H1 (cell line): ENCODE measurements around the gene LRRC8D. TPM values are rescaled to one million over a fixed set of nuclear protein-coding genes. Genes with fewer than 3 reads are reported as not detected.

Source experiments
- CTCF ChIA-PET: fragments of 300-600 bp; sonication (Branson Sonifier 250); formaldehyde crosslinking; loops from one replicate; lab custom pipeline; 2021; ENCODE audit not compliant: partially characterized antibody; lab: Charles Lee
- POLR2A ChIA-PET: fragments of 300-600 bp; sonication (Branson Sonifier 250); formaldehyde crosslinking; loops from one replicate; lab custom pipeline; 2021; ENCODE audit warnings: inconsistent platforms; ENCODE audit not compliant: partially characterized antibody; lab: Charles Lee
- DNase-seq, 2 experiments: peaks; one replicate each; pipeline versions ENCODE4 v3.0.0 to v3.0.0-alpha.2; 2010 to 2022; ENCODE audit warnings: low spot score in 2 of 2, low read depth in 1 of 2, mixed read lengths in 1 of 2
- FAIRE-seq: peaks from 2 replicates; lab custom pipeline; 2011; peaks lifted over from hg19 to GRCh38; lab: Jason Lieb, UNC
- H2AFZ ChIP-seq: 2 replicates; pipeline ENCODE4 v1.8.1; 2012; ENCODE audit warnings: low read length, inconsistent platforms
- H2AK5ac ChIP-seq: 2 replicates; pipeline ENCODE4 v1.6.1; 2013; ENCODE audit warnings: low read depth, low read length
- H2BK120ac ChIP-seq: replicated peaks from 2 replicates; pipeline ENCODE3; 2013; ENCODE audit warnings: low read depth, low read length, inconsistent platforms
- H2BK12ac ChIP-seq: 2 replicates; pipeline ENCODE4 v1.6.1; 2013; ENCODE audit warnings: low read depth, low read length
- H2BK15ac ChIP-seq: 2 replicates; pipeline ENCODE4 v1.6.1; 2013; ENCODE audit warnings: low read length
- H2BK20ac ChIP-seq: 2 replicates; pipeline ENCODE4 v1.6.1; 2013; ENCODE audit warnings: low read length
- H2BK5ac ChIP-seq: 2 replicates; pipeline ENCODE4 v1.6.1; 2013; ENCODE audit warnings: low read depth, low read length
- H3K14ac ChIP-seq: 2 replicates; pipeline ENCODE4 v1.6.1; 2013; ENCODE audit warnings: inconsistent platforms; ENCODE audit not compliant: insufficient read length
- H3K18ac ChIP-seq: 2 replicates; pipeline ENCODE4 v1.6.1; 2013; ENCODE audit warnings: low read length; ENCODE audit errors: extremely low read depth
- H3K23ac ChIP-seq: 2 replicates; pipeline ENCODE4 v1.6.1; 2013; ENCODE audit warnings: inconsistent platforms; ENCODE audit not compliant: insufficient read length
- H3K23me2 ChIP-seq: 2 replicates; pipeline ENCODE4 v1.6.1; 2013; ENCODE audit warnings: low read depth, low read length
- H3K27ac ChIP-seq: 2 replicates; pipeline ENCODE4 v1.6.1; 2011; ENCODE audit warnings: low read depth, low read length, inconsistent platforms
- H3K27me3 ChIP-seq, 4 experiments: replicated peaks in 1 of 4; 1 replicate in 1 of 4; 2 replicates in 3 of 4; pipeline versions ENCODE4 v1.6.1 to v1.8.1; 2011 to 2013; ENCODE audit warnings: low read length in 3 of 4, mild to moderate bottlenecking in 3 of 4, inconsistent platforms in 2 of 4, mixed read lengths in 2 of 4, moderate library complexity in 1 of 4; ENCODE audit not compliant: control insufficient read depth in 3 of 4, insufficient read depth in 3 of 4; ENCODE audit errors: extremely low read depth in 1 of 4
- H3K36me3 ChIP-seq, 4 experiments: 2 replicates each; pipeline versions ENCODE4 v1.6.1 to v1.8.1; 2011 to 2013; ENCODE audit warnings: mild to moderate bottlenecking in 4 of 4, low read length in 3 of 4, moderate library complexity in 2 of 4, control low read depth in 1 of 4, inconsistent platforms in 1 of 4; ENCODE audit not compliant: insufficient read depth in 4 of 4, control insufficient read depth in 2 of 4
- H3K4ac ChIP-seq: replicated peaks from 2 replicates; pipeline ENCODE3; 2013; ENCODE audit warnings: low read length, low read depth, mixed read lengths, inconsistent platforms; ENCODE audit not compliant: insufficient read length
- H3K4me1 ChIP-seq, 4 experiments: replicated peaks in 1 of 4; 1 replicate in 1 of 4; 2 replicates in 3 of 4; pipeline versions ENCODE4 v1.6.1 to v1.8.1; 2011 to 2013; ENCODE audit warnings: low read length in 3 of 4, inconsistent platforms in 2 of 4, mixed read lengths in 1 of 4; ENCODE audit not compliant: insufficient read depth in 4 of 4, control insufficient read depth in 3 of 4
- H3K4me2 ChIP-seq, 2 experiments: 2 replicates each; pipeline versions ENCODE4 v1.6.1 to v1.8.1; 2011 to 2013; ENCODE audit warnings: low read depth in 2 of 2, low read length in 2 of 2, control low read depth in 1 of 2, inconsistent platforms in 1 of 2, mild to moderate bottlenecking in 1 of 2; ENCODE audit not compliant: insufficient read depth in 1 of 2
- H3K4me3 ChIP-seq, 4 experiments: fragments of 200-600, 300-600 bp in 1 of 4; sonication (generic), shearing (Covaris generic), sonication (Bioruptor Twin) in 1 of 4; 2 replicates each; pipeline versions ENCODE4 v1.5.1 to v1.8.1; 2011 to 2016; ENCODE audit warnings: low read length in 4 of 4, low read depth in 3 of 4, control low read depth in 2 of 4, inconsistent platforms in 2 of 4, mild to moderate bottlenecking in 2 of 4, mixed read lengths in 1 of 4, moderate library complexity in 1 of 4; ENCODE audit not compliant: insufficient read depth in 2 of 4; ENCODE audit errors: extremely low read depth in 1 of 4
- H3K56ac ChIP-seq: replicated peaks from 2 replicates; pipeline ENCODE3; 2013; ENCODE audit warnings: low read depth, mild to moderate bottlenecking, mixed read lengths, low read length, inconsistent platforms; ENCODE audit not compliant: insufficient read length
- H3K79me1 ChIP-seq: 2 replicates; pipeline ENCODE4 v1.6.1; 2013; ENCODE audit warnings: low read depth, low read length, control low read depth
- H3K79me2 ChIP-seq, 2 experiments: 2 replicates each; pipeline versions ENCODE4 v1.6.1 to v1.8.1; 2012 to 2013; ENCODE audit warnings: low read length in 2 of 2, mild to moderate bottlenecking in 2 of 2, inconsistent platforms in 1 of 2; ENCODE audit not compliant: insufficient read depth in 2 of 2, control insufficient read depth in 1 of 2
- H3K9ac ChIP-seq, 4 experiments: replicated peaks in 1 of 4; 1 replicate in 1 of 4; 2 replicates in 3 of 4; pipeline versions ENCODE4 v1.6.1 to v1.8.1; 2011 to 2013; ENCODE audit warnings: low read depth in 3 of 4, low read length in 3 of 4, control low read depth in 2 of 4, mild to moderate bottlenecking in 2 of 4, moderate library complexity in 2 of 4, inconsistent platforms in 1 of 4; ENCODE audit errors: extremely low read depth in 1 of 4
- H3K9me3 ChIP-seq, 2 experiments: 2 replicates each; pipeline versions ENCODE4 v1.6.1 to v1.8.1; 2012 to 2013; ENCODE audit warnings: mild to moderate bottlenecking in 2 of 2, moderate library complexity in 2 of 2, control low read depth in 1 of 2, inconsistent platforms in 1 of 2, low read depth in 1 of 2, low read length in 1 of 2, mixed read lengths in 1 of 2; ENCODE audit not compliant: insufficient read depth in 2 of 2
- H4K20me1 ChIP-seq, 2 experiments: replicated peaks in 1 of 2; 2 replicates each; pipeline versions ENCODE3 to v1.8.1; 2011 to 2013; ENCODE audit warnings: inconsistent platforms in 2 of 2, low read length in 2 of 2, mild to moderate bottlenecking in 1 of 2; ENCODE audit not compliant: insufficient read depth in 2 of 2, control insufficient read depth in 1 of 2
- H4K5ac ChIP-seq: 2 replicates; pipeline ENCODE4 v1.6.1; 2013; ENCODE audit warnings: low read length, low read depth, mixed read lengths, inconsistent platforms; ENCODE audit not compliant: insufficient read length
- H4K8ac ChIP-seq: 2 replicates; pipeline ENCODE4 v1.8.0; 2013; ENCODE audit warnings: mild to moderate bottlenecking, moderate library complexity, low read length, inconsistent platforms; ENCODE audit not compliant: insufficient read depth; ENCODE audit errors: extremely low read depth
- H4K91ac ChIP-seq: replicated peaks from 2 replicates; pipeline ENCODE3; 2013; ENCODE audit warnings: low read length, mixed read lengths, inconsistent platforms; ENCODE audit not compliant: insufficient read length
- EP300 ChIP-seq, 2 experiments: IDR thresholded peaks; 1 replicate in 1 of 2; 2 replicates in 1 of 2; pipeline ENCODE4 v1.6.1; 2011 to 2012; ENCODE audit warnings: low read depth in 2 of 2, low read length in 2 of 2, mild to moderate bottlenecking in 2 of 2, borderline replicate concordance in 1 of 2, inconsistent platforms in 1 of 2, moderate library complexity in 1 of 2
- FOSL1 ChIP-seq: IDR thresholded peaks from 2 replicates; pipeline ENCODE4 v1.6.1; 2011; ENCODE audit warnings: mild to moderate bottlenecking, low read depth, low read length, moderate library complexity; ENCODE audit not compliant: insufficient read depth
- MAFK ChIP-seq: IDR thresholded peaks from 2 replicates; pipeline ENCODE4 v1.6.1; 2012; ENCODE audit warnings: low read depth, mild to moderate bottlenecking, improper control_type of control experiment, low read length
- RAD21 ChIP-seq, 2 experiments: IDR thresholded peaks in 1 of 2; conservative IDR thresholded peaks in 1 of 2; 2 replicates each; pipeline ENCODE4 v1.6.1; 2011; ENCODE audit warnings: low read depth in 2 of 2, low read length in 2 of 2, improper control_type of control experiment in 1 of 2, inconsistent platforms in 1 of 2, mild to moderate bottlenecking in 1 of 2, moderate library complexity in 1 of 2
- SP4 ChIP-seq: IDR thresholded peaks from 2 replicates; pipeline ENCODE4 v1.6.1; 2012; ENCODE audit warnings: low read length, inconsistent platforms
- TEAD4 ChIP-seq: IDR thresholded peaks from 2 replicates; pipeline ENCODE4 v1.6.1; 2012; ENCODE audit warnings: low read depth, low read length, inconsistent platforms, mixed read lengths
- WGBS, 2 experiments: shearing (Covaris generic) in 1 of 2; methylation state at CpG; one replicate each; pipeline versions ENCODE4 v1.1.6 to v1.1.7; 2013 to 2015; ENCODE audit warnings: low lambda C conversion rate in 2 of 2, mixed read lengths in 2 of 2, inconsistent platforms in 1 of 2, low coverage in 1 of 2, missing lambda C conversion rate in 1 of 2; ENCODE audit not compliant: insufficient replicate concordance in 2 of 2, insufficient coverage in 1 of 2, insufficient read length in 1 of 2; ENCODE audit errors: extremely low coverage in 1 of 2, missing lambda C conversion rate in 1 of 2; 5-methylcytosine and 5-hydroxymethylcytosine counted together
- polyA plus RNA-seq, 7 experiments: library from polyadenylated mRNA; depleted of rRNA in 3 of 7; stranded (reverse) in 5 of 7; unstranded in 2 of 7; fragments of >200 nt in 5 of 7; fragments of 200-250 nt in 2 of 7; gene quantifications; 1 replicate in 5 of 7; 2 replicates in 1 of 7; 4 replicates in 1 of 7; pipeline versions ENCODE4 v1.2.1 to v1.2.3, GENCODE V29; 2011 to 2013; ENCODE audit warnings: missing spikeins in 2 of 7, mixed read lengths in 2 of 7
- total RNA-seq: library from RNA; stranded (reverse); fragmentation: NEBNext Ultra II Directional; extraction: Animal tissue kit (Norgen Biotek cat#: 25700); gene quantifications from 2 replicates; pipeline ENCODE4 v1.2.1, GENCODE V29; 2021

Gene LRRC8D
- total and polyA plus RNA-seq, 2 of the 8 experiments (the other 6 are each of a cell fraction or from before 2014, with no cell fraction given) = 42.0 to 58.5 TPM

DNA sequence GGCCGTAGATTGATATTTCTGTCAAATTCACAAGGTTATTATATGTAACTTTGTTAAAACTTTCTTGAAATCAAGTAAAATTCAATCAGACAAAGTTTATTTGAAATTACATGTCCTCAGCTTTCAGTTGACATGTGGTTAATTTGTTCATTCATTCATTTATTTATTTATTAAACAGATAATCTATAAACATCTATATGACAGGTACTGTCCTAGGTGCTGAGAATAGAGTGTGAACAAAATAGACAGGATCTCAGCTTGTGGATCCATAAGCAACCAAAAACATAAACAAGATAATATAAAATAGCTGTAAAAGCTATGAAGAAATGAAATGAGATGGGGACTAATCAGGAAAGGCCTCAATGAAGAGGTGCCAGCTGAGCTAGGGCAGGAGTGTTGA, 72.0 kb downstream of the LRRC8D start:
- no peak overlapping the region for H2BK20ac ChIP-seq
- no peaks in the 10 kb centered on the region for H3K27me3 ChIP-seq
- no peak overlapping the region for H2BK15ac ChIP-seq
- DNase-seq = no peak
- H3K79me2 ChIP-seq = peaks cover 0 to 35% of the 10 kb centered on the region in 2 experiments; a peak in 2 of 4 replicates
- no peak overlapping the region for H3K18ac ChIP-seq
- H2BK12ac ChIP-seq = no peak overlapping the region
- H2AFZ ChIP-seq = no peak overlapping the region
- H3K27ac ChIP-seq = no peak overlapping the region
- no peak overlapping the region for H3K9ac ChIP-seq
- CTCF ChIA-PET = interaction anchor here (0.6 to 1.6 kb wide), 7 partner anchors 19 to 93 kb away, joined by 3 to 5 read pairs (median 3); no protein-coding TSS in a partner anchor
- H2AK5ac ChIP-seq = no peak overlapping the region
- no peak overlapping the region for H4K8ac ChIP-seq
- FAIRE-seq = no peak
- H3K4me3 ChIP-seq = no peak overlapping the region
- POLR2A ChIA-PET = no interaction called here
- H3K9me3 ChIP-seq = no peaks in the 10 kb centered on the region
- H3K79me1 ChIP-seq = 0 out of 2 replicates have a peak, but pooled peaks cover 5% of the 10 kb centered on the region
- no peak overlapping the region for H3K4me2 ChIP-seq
- H3K56ac ChIP-seq = no peak overlapping the region
- H4K91ac ChIP-seq = no peak overlapping the region
- peaks cover 0 to 2% of the 10 kb centered on the region in 2 experiments for H4K20me1 ChIP-seq
- no peak overlapping the region for H3K23ac ChIP-seq
- peaks cover 0 to 2% (median 0%) of the 10 kb centered on the region in 4 experiments; a peak in 1 of 7 replicates for H3K4me1 ChIP-seq
- 90% methylated on average over 1 of the region's 1 CpG; no CpG with 5 or more reads in 1 of the 2 experiments for WGBS, 2 experiments
- no peak overlapping the region for H3K14ac ChIP-seq
- no peak overlapping the region for H4K5ac ChIP-seq
- TF ChIP-seq SP4 (no peak), RAD21 (IDR thresholded peaks at IDR 0.05 in 1 of 2, conservative IDR thresholded peaks at IDR 0.05 in 1 of 2; ENCODE audit: low read depth in 2 of 2, low read length in 2 of 2) (no peak), MAFK (no peak), EP300 (IDR thresholded peaks at IDR 0.05; ENCODE audit: borderline replicate concordance in 1 of 2, low read depth in 2 of 2, low read length in 2 of 2) (no peak), TEAD4 (no peak), FOSL1 (no peak)
- TF ChIP-seq, all 59 proteins: peak for 0
- Histone ChIP-seq H3K4ac (no peak overlapping the region), H3K36me3 (0 out of 8 replicates have a peak, but pooled peaks cover 0 to 1% (median 0%) of the 10 kb centered on the region in 4 experiments), H2BK5ac (no peak overlapping the region), H3K23me2 (no peaks in the 10 kb centered on the region), H2BK120ac (no peak overlapping the region)
